ENCODE measurements around the gene KIAA0408.

DNA sequence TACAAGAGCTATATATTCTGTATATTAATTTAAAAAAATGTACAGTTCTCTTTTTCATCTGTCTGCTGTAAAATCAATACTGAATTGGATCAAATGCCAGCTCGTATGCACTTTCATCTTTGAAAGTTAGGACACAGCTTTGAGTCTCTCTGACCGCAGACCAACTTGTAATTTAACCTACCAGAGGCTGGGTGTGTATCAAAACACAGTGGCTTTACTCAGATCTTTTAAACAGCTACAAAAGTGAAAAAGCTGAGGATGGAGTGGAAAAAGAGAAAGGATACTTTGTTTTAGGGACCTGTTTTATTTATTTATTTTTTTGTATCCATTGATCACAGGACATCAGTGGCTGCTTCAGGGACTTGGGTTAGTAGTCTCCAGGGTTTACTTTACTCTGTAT lies 44.1 kb downstream of the KIAA0408 start:
- no peak for TF ChIP-seq POLR2A (IDR thresholded peaks at IDR 0.05)
- TF ChIP-seq, protein P1, sequence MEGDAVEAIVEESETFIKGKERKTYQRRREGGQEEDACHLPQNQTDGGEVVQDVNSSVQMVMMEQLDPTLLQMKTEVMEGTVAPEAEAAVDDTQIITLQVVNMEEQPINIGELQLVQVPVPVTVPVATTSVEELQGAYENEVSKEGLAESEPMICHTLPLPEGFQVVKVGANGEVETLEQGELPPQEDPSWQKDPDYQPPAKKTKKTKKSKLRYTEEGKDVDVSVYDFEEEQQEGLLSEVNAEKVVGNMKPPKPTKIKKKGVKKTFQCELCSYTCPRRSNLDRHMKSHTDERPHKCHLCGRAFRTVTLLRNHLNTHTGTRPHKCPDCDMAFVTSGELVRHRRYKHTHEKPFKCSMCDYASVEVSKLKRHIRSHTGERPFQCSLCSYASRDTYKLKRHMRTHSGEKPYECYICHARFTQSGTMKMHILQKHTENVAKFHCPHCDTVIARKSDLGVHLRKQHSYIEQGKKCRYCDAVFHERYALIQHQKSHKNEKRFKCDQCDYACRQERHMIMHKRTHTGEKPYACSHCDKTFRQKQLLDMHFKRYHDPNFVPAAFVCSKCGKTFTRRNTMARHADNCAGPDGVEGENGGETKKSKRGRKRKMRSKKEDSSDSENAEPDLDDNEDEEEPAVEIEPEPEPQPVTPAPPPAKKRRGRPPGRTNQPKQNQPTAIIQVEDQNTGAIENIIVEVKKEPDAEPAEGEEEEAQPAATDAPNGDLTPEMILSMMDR (IDR thresholded peaks at IDR 0.05), result no peak
